NCI-H460 (cell line): Measurements from ENCODE around the gene DIPK1B. TPM values are rescaled to one million over a fixed set of nuclear protein-coding genes. Genes with fewer than 3 reads are reported as not detected.
"Not testable (repeated sequence)": the region's sequence is repeated elsewhere in the genome, so short reads cannot be mapped to it uniquely, and the experiment has no call there.

Experiments
- DNase-seq: peaks from one replicate; pipeline ENCODE4 v3.0.0-alpha.2; 2016; ENCODE audit warnings: low read depth; ENCODE audit errors: extremely low read depth
- total RNA-seq: library from RNA; depleted of rRNA; stranded (reverse); fragments of >200 nt; shearing (Covaris generic); gene quantifications from 2 replicates; pipeline ENCODE4 v1.2.3, GENCODE V29; 2014

The DIPK1B gene
- total RNA-seq, 1 experiment from 2014 or later, result 14.4 TPM

DNA sequence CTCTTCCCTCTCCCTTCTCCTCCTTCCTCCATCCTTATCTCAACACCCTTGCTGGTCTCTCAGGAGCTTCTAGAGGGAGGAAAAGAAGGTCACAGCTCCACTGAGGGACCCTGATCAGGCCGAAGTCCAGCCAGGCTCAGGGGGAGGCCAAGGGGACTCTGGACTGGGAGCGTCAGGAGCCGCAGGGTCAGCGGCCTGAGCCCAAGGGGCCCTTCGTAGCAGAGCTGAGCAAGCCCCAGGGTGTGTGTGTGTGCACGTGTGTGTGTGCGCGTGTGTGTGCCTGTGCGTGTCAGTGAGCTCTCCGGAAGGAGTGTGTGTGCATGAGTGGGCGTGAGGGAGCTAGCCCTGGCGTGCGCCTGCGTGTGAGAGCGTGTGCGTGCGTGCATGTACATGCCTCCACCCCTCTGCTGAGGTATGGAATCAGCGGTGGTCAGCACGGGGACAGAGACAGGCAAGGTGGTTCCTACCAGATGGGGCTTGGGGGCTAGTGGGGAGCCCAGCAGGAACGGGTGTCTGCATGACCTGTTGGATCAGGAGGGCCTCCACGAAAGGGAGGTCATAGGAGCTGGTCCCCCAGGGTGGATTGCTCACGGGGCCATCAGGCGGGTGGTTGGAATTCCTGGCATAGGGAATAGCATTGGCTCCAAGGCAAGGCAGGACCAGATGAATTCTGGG lies 15.1 kb upstream of the DIPK1B start:
- DNase-seq, result no peak

- DNase-seq, result no peak
Measured at GRCh38 chr9:136697821-136698526, 14.4 kb upstream of the DIPK1B start.

DNA sequence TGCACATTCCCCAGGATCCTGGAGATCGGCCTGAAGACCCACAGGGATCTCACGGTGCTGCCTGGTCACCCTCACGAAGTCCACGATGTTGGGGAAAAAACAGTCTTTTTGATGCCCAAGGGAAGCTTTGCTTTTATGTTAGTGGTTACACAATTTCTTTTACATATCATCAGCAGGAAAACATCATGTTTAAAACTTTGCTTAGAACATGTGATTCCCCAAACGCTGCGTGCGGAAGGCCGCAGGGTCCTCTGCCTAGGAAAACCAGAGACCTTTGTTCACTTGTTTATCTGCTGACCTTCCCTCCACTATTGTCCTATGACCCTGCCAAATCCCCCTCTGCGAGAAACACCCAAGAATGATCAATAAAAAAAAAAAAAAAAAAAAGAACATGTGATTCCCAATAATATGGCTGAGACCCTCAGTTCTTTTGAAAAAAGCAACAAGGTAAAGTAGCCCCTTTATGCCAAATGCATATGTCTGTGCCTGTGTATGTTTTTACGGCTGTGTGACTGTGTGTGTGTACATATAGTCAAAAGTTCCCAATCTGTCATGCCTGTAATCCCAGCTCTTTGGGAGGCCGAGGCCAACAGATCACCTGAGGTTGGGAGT lies 13.6 kb upstream of the DIPK1B start:
- no peak for DNase-seq

DNA sequence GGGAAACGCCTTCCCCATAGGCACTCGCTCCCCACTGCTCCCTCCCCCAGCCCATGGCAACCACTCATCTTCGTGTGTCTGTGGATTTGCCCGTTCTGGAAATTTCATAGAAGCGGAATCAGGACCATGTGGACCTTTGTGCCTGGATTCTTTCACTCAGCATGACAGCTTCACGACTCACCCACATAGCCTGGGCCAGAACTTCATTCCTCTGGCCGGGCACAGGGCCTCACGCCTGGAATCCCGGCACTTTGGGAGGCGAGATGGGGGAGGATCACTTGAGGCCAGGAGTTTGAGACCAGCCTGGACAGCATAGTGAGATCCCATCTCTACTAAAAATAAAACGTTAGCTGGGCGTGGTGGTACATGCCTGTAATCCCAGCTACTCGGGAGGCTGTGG lies 12.1 kb upstream of the DIPK1B start:
- no peak for DNase-seq

GRCh38 chr9:136700959-136701667 lies 11.3 kb upstream of the DIPK1B start:
- no peak for DNase-seq

DNA sequence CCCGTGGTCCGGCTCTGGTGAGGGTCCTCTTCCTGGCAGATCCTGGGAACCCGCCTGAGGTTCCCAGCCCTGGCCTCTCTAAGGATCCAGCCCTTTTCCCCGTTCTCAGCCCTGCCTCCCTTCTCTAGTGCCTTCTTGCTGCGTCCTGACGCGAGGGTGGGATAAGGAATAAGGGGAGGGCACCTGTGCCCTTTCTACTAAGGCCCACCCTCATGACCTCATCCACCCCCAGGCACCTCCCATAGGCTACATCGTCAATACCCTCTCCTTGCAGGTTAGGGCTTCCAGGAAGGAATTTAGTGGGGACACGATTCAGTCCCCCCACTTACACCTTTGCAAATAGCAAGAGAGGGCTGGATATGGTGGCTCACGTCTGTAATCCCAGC lies 10.7 kb upstream of the DIPK1B start:
- DNase-seq, result no peak

DNA sequence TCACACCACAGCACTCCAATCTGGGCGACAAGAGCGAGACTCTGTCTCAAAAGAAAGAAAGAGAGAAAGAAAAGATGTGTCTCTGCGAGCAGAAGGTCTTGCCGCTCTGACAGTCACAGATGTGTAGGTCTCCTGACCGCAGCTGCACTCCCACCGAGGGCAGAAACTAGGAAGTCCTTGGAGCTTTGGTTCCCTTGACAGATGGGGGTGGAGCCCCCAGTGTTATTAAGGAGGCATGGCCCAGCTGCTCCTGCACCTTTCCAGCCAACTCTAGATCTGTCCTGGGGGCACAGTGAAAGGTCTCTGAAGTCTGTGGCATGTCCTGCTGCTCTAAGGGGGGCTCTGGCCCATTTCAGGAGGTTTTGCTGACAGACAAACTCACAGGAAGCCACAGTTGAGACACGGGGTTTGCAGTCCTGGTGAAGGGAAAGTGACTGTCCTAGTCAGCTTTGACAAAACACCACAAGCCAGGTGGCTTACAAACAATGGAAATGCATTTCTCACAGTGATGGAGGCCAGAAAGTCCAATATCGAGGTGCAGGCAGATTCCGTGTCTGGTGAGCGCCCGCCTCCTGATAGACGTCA lies 9.0 kb upstream of the DIPK1B start:
- DNase-seq, result no peak

GRCh38 chr9:136704741-136705140 lies 7.6 kb upstream of the DIPK1B start:
- DNase-seq, result not testable (repeated sequence)

GRCh38 chr9:136705564-136705963 lies 6.8 kb upstream of the DIPK1B start:
- no peak for DNase-seq

- DNase-seq, result no peak
Measured at GRCh38 chr9:136707011-136707410, 5.4 kb upstream of the DIPK1B start.

DNA sequence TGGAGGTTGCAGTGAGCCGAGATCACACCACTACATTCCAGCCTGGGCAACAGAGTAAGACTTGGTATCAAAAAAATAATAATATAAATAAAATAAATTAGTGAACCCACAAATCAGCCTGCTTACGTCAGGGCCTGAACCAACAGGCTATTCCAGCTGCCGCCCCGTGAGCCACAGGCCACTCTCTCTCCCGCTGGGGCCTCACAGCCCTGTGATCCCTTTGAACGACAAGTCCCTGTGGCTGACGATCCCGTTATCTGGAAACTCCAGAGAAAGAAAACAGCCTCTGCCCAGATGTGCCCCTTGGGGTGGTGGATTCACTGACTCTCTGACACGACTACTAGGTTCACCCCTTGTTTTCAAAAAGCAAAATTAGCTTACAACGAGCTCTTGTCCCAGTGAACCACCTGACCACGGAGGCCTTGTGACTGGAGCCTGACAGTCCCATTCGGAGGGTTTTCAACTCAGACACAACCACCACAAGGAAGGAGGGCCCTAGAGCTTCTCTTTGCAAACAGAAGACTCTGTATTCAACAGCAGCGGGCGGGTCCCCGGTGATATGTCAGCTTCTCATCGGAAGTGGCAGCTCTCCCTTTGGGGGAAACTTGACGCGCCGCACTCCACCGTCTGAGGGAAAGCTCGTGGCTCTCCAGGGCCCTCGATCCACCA lies 4.4 kb upstream of the DIPK1B start:
- DNase-seq, result no peak

DNA sequence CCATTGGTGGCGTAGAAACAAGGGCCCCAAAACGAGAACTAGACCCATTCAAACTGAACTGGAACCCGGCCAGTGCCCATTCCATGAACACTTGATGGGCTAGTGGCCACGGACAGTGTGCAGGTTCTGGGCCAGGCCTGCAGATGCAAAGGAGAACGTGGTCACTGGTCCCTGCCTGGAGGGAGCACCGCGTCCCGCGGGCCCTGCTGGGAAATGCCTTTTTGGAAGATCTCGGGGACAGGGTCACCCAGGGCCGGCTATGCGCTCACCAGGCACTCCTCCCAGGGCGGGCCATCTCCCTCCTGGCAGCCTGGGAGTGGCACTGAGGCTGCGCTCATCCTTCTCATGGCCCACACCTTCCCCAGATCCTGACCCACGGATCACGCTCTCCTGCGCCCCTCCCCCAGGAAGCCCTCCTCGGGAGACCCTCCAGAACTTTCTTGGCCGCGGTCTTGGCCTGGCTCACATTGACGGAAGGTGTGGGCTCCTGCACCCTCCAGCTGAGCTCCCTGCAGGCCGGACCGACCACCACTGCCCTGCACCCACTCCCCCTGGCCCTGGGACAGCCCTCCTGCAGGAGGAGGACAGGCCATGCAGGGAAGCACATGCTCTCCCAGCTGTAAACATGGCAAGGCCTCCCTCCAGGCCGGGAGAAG lies 2.8 kb upstream of the DIPK1B start:
- DNase-seq, result no peak

DNA sequence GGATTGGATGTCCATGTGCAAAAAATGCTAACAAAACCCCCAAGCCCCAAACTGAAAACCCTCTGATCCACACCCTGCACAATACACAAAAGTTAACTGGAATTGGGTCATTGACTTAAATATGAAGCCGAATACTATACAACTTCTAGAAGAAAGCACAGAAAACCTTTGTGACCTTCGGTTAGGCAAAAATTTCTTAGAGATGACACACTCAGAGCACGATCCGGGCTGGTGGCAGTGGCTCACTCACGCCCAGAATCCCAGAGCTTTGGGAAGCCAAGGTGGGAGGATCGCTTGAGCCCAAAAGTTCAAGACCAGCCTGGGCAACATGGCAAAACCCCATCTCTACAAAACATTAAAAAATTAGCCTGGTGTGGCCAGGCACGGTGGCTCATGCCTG lies 1.8 kb upstream of the DIPK1B start:
- no peak for DNase-seq

DNA sequence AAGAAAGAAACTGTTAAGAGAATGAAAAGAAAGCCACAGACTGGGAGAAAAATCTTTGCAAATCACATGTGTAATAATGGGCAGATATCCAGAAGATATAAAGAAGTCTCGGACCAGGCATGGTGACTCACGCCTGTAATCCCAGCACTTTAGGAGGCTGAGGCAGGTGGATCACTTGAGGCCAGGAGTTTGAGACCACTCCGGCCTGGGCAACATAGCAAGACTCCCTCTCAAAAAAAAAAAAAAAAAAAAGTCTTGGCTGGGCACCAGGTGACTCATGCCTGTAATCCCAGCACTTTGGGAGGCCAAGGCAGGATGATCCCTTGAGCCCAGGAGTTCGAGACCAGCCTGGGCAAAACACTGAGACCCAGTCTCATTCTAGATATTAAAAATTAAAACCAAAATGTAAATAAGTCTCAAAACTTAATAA lies 1.1 kb upstream of the DIPK1B start:
- DNase-seq, result not testable (repeated sequence)

- no peak for DNase-seq
Measured at GRCh38 chr9:136712690-136713544, 545 bp downstream of the DIPK1B start.

GRCh38 chr9:136713550-136713949 lies 1.2 kb downstream of the DIPK1B start:
- no peak for DNase-seq

DNA sequence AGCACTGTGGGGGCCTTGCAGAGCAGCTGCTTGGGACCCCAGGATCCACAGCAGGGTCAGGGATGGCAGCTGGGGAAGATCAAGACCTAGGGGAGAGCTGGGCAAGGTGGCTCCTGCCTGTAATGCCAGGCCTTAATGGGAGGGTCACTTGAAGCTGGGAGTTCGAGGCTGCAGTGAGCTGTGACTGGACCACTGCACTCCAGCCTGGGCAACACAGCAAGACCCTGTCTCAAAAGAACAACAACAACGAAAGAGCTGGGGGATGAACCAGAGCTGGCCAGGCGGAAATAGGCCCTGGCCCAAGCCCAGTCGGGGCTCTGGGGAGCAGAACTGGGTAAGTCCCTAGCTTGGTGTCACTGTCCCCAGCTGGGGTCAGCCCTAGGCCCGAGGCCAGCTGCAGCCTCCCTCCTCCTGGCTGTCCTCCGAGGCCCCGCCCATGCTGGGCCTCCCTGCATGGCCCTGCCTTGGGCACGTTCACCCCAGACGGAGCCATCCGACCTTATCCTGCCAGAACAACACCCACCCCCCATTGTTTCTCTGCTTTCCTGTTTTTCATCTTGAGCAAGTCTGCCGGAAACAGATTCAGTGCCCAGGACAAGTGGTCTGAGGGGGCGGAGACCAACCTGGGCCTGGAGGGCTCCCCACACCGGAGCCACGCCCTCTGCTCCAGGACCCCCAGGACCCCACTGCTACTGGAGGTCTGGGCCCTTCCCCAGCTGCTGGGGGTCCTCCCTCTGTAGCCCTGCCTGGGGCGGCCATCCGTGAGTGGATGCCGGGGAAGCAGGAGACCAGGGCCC lies 1.9 kb downstream of the DIPK1B start:
- DNase-seq, result no peak

GRCh38 chr9:136714893-136715274 lies 2.5 kb downstream of the DIPK1B start:
- no peak for DNase-seq
